NCI-H345 (cell line): ENCODE data around the gene OPCML.
A peak's percentile ranks its signal among the peaks of the same experiment; 100 is the strongest.

ENCODE experiments used
- DNase-seq: peaks from one replicate; lab custom pipeline; 2025; lab: John Stamatoyannopoulos, UW

The OPCML gene

GRCh38 chr11:132551016-132551415, 981.3 kb downstream of the OPCML start:
- DNase-seq: no peak

GRCh38 chr11:132549561-132549960, 982.7 kb downstream of the OPCML start:
- DNase-seq: no peak

- DNase-seq: no peak
Measured at GRCh38 chr11:132549001-132549400, 983.3 kb downstream of the OPCML start.

GRCh38 chr11:132544007-132544406, 988.3 kb downstream of the OPCML start:
- no peak for DNase-seq

- DNase-seq: no peak
Measured at GRCh38 chr11:132541794-132542193, 990.5 kb downstream of the OPCML start.

- DNase-seq: no peak
Measured at GRCh38 chr11:132540581-132540980, 991.7 kb downstream of the OPCML start.

- DNase-seq: peak; percentile 11
Measured at GRCh38 chr11:132539590-132540368, 992.5 kb downstream of the OPCML start.

- DNase-seq: no peak
Measured at GRCh38 chr11:132538642-132539041, 993.7 kb downstream of the OPCML start.

- DNase-seq: peak; percentile 48
Measured at GRCh38 chr11:132535830-132536229, 996.5 kb downstream of the OPCML start.

GRCh38 chr11:132531921-132532320, 1000.4 kb downstream of the OPCML start:
- DNase-seq: no peak

GRCh38 chr11:132528181-132528580, 1004.1 kb downstream of the OPCML start:
- no peak for DNase-seq

GRCh38 chr11:132523929-132524328, 1008.4 kb downstream of the OPCML start:
- DNase-seq: no peak

GRCh38 chr11:132520199-132520598, 1012.1 kb downstream of the OPCML start:
- DNase-seq: no peak

- DNase-seq: no peak
Measured at GRCh38 chr11:132519241-132519815, 1013.0 kb downstream of the OPCML start.

- DNase-seq: no peak
Measured at GRCh38 chr11:132504501-132505041, 1027.7 kb downstream of the OPCML start.

- DNase-seq: no peak
Measured at GRCh38 chr11:132501356-132501755, 1030.9 kb downstream of the OPCML start.

GRCh38 chr11:132499661-132500060, 1032.6 kb downstream of the OPCML start:
- DNase-seq: no peak

- peak; percentile 32 for DNase-seq
Measured at GRCh38 chr11:132496341-132496740, 1036.0 kb downstream of the OPCML start.

GRCh38 chr11:132493801-132494200, 1038.5 kb downstream of the OPCML start:
- DNase-seq: peak; percentile 19

GRCh38 chr11:132490978-132491377, 1041.3 kb downstream of the OPCML start:
- no peak for DNase-seq

GRCh38 chr11:132486060-132486459, 1046.2 kb downstream of the OPCML start:
- no peak for DNase-seq

GRCh38 chr11:132475026-132475425, 1057.3 kb downstream of the OPCML start:
- DNase-seq: no peak

GRCh38 chr11:132472411-132473172, 1059.7 kb downstream of the OPCML start:
- DNase-seq: no peak
